CD4-positive, alpha-beta T cell treated with Interleukin-17A for 4 hours (primary cell): ENCODE measurements around the gene ZNRF2.
"Not testable (repeated sequence)": the region's sequence is repeated elsewhere in the genome, so short reads cannot be mapped to it uniquely, and the experiment has no call there.

Experiments
- DNase-seq: peaks from one replicate; pipeline ENCODE4 v3.0.0-alpha.2; 2020; ENCODE audit warnings: mixed read lengths

ZNRF2 gene

GRCh38 chr7:30365621-30366020 lies 81.2 kb downstream of the ZNRF2 start:
- DNase-seq, result no peak

- no peak for DNase-seq
Observed at GRCh38 chr7:30366606-30367005, 82.2 kb downstream of the ZNRF2 start.

GRCh38 chr7:30367561-30367960 lies 83.2 kb downstream of the ZNRF2 start:
- no peak for DNase-seq

GRCh38 chr7:30369879-30370278 lies 85.5 kb downstream of the ZNRF2 start:
- DNase-seq, result no peak

- DNase-seq, result no peak
Observed at GRCh38 chr7:30371321-30371720, 86.9 kb downstream of the ZNRF2 start.

- DNase-seq, result no peak
Observed at GRCh38 chr7:30378275-30378674, 93.9 kb downstream of the ZNRF2 start.

GRCh38 chr7:30379131-30379530 lies 94.7 kb downstream of the ZNRF2 start:
- DNase-seq, result no peak

GRCh38 chr7:30379741-30380140 lies 95.3 kb downstream of the ZNRF2 start:
- DNase-seq, result no peak

- no peak for DNase-seq
Observed at GRCh38 chr7:30380294-30380693, 95.9 kb downstream of the ZNRF2 start.

GRCh38 chr7:30380824-30381223 lies 96.4 kb downstream of the ZNRF2 start:
- not testable (repeated sequence) for DNase-seq

- DNase-seq, result no peak
Observed at GRCh38 chr7:30382607-30383006, 98.2 kb downstream of the ZNRF2 start.

GRCh38 chr7:30389791-30390190 lies 105.4 kb downstream of the ZNRF2 start:
- no peak for DNase-seq

GRCh38 chr7:30390736-30391636 lies 106.6 kb downstream of the ZNRF2 start:
- DNase-seq, result no peak

GRCh38 chr7:30391806-30392205 lies 107.4 kb downstream of the ZNRF2 start:
- no peak for DNase-seq

- DNase-seq, result no peak
Observed at GRCh38 chr7:30395676-30396075, 111.3 kb downstream of the ZNRF2 start.

GRCh38 chr7:30396389-30396788 lies 112.0 kb downstream of the ZNRF2 start:
- DNase-seq, result no peak

GRCh38 chr7:30403477-30403876 lies 119.1 kb downstream of the ZNRF2 start:
- no peak for DNase-seq

- DNase-seq, result no peak
Observed at GRCh38 chr7:30405179-30405578, 120.8 kb downstream of the ZNRF2 start.

- DNase-seq, result no peak
Observed at GRCh38 chr7:30406664-30407425, 122.4 kb downstream of the ZNRF2 start.

GRCh38 chr7:30411173-30411572 lies 126.8 kb downstream of the ZNRF2 start:
- no peak for DNase-seq

GRCh38 chr7:30411897-30412296 lies 127.5 kb downstream of the ZNRF2 start:
- no peak for DNase-seq

GRCh38 chr7:30412782-30413504 lies 128.5 kb downstream of the ZNRF2 start:
- DNase-seq, result peak; percentile 37

GRCh38 chr7:30413864-30414263 lies 129.5 kb downstream of the ZNRF2 start:
- DNase-seq, result no peak
